HG03064 (cell line): ENCODE data around the gene TEX11.

Experiments
- ATAC-seq: cut with Tn5 transposase; IDR thresholded peaks from one replicate; pipeline ENCODE4 v1.9.1; 2021; ENCODE audit warnings: low read depth; ENCODE audit not compliant: unreplicated experiment

The TEX11 gene

GRCh38 chrX:70505451-70505841 is 403.1 kb downstream of the TEX11 start:
- ATAC-seq = no peak

DNA sequence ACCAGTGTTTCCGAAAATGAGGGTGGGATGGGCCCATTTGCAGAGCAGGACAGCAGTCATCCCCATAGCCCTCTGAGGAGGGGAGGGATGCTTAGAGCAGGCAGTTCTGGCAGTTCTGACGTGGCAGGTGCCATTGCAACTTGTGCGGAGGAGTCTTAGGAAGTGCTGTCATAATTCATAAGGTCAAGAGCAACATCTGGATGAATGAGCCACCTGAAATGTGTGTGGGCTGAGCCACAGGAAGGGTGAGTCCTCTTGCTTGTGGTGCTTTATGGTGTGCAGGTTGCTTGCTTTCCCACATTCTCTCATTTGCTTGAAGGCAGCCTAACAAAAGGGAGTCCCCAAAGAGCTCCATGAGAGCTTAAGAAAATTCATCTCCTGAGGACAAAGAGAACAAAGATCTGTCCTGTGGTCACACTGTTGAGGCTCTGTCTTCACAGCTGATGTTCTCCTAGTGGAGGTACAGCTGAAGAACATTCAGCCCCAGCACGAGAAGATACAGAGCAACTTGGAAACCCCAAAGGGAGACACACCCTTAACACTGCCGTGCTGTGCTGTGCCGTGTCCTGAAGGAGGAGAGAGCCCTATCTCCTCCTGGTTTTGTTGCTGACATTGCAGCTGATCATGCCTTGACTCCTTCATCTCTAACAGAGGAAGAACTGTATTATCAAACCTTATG is 403.6 kb downstream of the TEX11 start:
- no peak for ATAC-seq

DNA sequence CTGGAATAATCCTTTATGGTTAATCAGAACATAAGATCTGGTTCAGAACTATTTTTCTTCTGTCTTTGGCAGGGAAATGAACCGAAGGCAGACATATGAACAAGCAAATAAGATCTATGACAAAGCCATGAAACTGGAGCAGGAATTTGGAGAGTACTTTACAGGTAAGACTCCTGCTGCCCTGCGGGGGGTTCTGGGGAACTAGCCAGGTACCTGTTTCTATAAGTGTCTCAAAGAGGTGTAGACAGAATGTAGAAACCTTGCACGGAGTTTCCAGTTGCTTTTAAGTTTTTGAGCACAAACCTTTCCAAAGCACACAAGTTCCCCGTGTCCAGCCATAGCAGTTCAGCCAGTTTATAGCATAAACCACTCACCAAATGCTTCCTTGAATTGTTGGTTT is 407.7 kb downstream of the TEX11 start:
- ATAC-seq = no peak

DNA sequence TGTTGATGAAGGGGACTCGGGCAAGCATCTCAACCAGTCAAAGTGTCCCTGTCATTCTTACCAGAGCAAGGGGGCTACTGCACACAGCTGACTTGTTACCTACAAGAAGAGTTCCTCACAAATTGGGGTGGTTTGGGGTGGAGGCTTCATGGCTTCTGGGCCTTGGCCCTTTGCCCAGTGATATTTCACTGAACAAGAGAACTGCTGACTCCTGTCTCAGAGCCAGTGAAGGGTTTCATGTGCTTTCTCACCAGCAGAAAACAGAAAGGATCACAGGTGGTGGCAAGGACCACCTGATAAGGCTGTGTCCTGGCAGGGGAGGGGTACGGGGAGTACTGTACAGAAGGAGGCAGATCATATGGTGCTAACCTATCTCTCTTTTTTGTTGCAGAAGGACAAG is 410.4 kb downstream of the TEX11 start:
- no peak for ATAC-seq

GRCh38 chrX:70497026-70497425 is 411.5 kb downstream of the TEX11 start:
- ATAC-seq = no peak

DNA sequence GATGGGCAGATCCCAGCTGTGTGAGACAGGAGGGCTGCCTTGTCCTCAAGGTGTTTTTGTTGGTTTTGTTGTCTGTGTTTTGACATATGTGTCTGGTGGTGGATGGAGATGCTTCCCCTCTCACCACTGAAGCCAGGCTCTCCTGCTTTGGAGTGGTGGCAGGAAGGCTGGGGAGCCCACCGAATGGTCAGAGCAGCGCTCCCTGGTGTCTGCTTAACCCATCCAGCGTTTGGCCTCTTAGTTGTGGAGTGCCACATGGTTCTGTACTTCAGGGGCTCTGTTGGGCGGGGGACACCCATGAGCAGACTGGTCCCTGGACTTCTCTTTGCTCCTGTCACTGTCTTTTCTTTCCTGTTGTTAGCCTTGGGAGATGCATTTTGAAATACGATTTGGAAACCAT is 412.0 kb downstream of the TEX11 start:
- no peak for ATAC-seq

DNA sequence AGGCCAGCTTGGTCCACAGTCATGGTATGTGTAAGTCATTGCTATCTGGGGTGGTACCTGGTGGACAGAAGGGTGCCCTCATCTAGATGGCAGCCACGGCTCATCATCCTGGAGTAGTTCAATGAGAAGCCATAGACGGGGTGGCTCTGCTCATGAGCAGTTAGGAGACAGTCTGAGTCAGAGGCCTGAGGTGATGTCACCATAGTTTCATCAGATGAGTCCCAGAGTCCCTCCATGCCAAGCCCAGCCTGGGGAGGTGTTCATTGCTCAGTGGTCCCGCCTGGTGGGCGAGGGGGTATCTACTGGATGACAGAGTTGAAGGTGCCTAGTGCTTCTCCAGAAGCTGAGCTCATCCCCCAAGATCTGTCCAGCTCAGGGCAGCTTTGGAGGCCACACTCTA is 414.1 kb downstream of the TEX11 start:
- ATAC-seq = no peak

- no peak for ATAC-seq
These were observed 419.7 kb downstream of the TEX11 start for GRCh38 chrX:70488856-70489255.

- ATAC-seq = no peak
These were observed 423.0 kb downstream of the TEX11 start for GRCh38 chrX:70485466-70485865.

DNA sequence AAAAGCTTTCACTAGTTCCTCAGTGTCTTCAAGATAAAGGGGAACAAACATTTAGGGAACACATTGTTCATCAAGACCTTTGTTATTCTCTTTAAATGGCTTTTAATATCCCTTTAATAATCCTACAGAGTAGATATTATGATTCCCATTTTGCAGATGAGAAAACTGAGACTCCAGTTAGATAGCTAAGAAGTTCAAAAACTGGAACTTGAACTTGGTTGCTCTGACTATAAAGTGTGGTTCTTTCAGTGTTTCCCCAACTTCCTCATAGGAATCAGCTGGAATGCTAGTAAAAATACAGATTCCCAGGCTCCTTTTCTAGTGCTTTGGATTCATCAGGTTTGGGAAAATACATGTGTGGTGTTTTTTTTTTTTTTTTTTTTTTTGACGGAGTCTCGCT is 426.2 kb downstream of the TEX11 start:
- ATAC-seq = no peak

GRCh38 chrX:70481471-70482270 is 426.8 kb downstream of the TEX11 start:
- no peak for ATAC-seq

DNA sequence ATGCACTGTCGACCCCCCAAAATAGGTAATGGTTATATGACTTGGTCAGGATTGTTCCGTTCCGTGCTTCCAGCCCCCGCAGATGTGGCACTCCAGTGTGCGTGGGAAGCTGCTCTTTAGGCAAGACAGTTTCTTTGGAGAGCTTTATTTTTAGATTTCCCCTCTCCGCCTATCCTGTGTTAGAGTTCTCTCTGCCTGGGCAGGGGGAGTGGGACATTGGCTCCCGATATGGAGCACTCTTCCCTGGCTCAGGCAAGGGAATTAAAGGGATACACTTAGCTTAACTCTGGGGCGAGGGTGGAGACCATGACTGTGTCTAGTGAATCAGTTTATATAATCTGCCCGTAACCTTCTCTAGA is 427.9 kb downstream of the TEX11 start:
- ATAC-seq = no peak

- ATAC-seq = no peak
These were observed 428.4 kb downstream of the TEX11 start for GRCh38 chrX:70479922-70480659.

DNA sequence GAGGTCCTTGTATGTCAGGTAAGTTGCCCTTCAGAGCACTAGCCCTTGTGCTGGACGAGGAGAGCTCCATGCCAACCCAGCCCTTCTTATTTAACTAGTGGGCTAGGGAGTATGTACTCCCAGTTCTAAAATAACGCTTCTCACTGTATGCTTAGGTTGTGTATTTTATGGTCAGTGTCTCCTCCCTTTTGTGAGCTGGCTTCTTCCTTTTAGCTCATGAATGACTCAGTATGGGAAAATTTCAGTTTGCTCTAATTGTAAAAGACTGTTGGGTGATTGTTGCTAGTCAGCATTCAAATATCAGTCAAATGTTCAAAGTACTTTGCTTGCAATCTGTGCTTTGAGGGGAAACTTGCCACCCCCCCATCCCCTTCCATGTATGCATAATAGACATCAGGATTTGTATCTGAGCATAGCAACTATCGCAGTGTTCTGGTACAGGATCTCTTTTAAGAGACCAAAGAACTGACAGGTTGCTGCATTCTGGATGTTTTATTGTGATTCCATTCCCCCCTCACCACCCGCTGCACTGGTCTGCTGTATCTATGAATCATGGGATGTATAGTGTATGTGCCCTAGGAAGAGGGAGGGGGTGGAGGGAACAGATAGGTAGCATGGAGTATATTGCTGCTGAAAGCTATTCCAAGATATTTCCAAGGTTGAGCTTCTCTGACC is 429.1 kb downstream of the TEX11 start:
- no peak for ATAC-seq
